ENCODE data around the gene NDC80. TPM values are rescaled to one million over a fixed set of nuclear protein-coding genes. Genes with fewer than 3 reads are reported as not detected.

NDC80 gene
- 4.5 and 45.1 TPM in 2 replicates for total RNA-seq

DNA sequence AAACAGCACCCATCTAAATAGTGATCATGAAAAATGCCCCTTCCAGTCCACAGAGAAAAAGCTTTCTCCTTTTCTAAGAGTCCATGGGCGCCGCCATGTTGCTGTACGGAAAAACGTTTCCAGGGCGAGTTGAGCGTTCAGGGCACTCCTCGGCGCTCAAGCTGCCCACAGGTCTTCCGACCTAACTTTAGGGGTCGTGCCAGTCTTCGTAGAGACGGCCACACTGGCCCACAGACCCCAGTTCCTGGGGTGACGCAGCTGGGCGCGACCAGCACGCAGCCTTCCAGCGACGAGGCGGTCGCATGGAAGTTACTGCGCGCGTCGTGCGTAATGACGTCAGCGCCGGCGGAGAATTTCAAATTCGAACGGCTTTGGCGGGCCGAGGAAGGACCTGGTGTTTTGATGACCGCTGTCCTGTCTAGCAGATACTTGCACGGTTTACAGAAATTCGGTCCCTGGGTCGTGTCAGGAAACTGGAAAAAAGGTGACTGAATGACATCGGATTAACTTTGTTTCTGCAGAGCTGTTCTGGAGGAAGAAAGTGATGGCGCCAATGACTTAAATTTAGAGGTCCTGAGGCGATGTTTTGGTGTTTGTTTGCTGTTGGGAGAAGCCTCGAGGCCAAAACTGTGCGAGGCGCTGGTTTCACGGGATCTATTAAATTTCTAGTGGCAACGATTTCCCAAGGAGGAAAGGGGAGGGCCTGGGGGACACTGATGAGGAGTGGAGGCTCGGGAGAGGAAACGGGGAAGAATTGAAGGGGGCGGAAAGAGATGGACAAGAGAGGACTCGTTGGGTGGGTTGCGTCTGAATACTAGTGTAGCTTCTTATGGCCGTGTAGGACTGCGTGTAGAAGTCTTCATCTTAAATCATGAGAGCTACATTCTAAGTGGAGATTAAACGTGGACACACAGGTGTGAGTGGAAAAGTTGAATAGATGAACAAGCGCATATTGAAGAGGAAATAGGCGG, at the start of gene NDC80, which contains the start of gene METTL4:
Gene NDC80 (plus strand): TSS at position 358 of the 971 bp plus-strand sequence. CDS start 1,429 bp downstream, outside the sequence.
Gene METTL4 (minus strand): TSS at position 306 of the 971 bp plus-strand sequence. CDS start 4,289 bp downstream, outside the sequence.

DNA sequence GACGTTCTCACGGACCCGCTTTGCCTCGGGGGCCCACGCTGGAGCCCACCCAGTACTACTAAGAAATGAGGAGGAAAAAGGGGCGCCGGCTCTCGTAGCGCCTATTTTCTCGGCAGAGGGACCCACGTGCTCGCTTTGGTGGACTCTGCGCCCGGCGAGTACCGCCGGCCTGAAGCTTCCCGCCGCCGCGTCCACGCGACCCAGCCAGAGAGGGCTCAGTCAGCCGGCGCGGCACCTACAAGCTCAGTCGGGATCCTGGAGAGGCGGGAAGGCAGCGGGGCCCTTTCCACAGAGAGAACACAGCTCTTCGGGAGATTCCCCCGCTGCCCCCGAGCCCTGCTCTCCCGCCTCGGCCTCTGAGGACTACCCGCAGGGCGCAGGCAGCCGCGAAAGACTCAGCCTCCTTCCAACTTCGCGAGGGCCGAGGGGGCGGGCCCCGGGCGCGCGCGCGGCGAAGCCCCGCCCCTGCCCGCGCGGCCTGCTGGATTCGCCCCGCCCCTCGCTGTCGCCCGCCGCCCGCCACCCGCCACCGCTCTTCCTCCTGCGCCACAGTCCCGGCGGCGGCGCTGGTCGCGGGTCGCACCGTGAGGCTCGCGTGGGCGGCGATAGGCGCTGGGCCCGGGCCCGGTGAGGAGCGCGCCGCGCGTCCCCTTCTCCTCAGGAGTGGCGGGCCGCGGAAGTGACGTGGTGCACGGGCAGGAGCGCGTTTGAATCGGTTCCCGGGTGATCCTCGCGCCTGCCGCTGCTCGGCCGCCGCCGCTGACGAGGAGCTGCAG, 84.0 kb downstream of the NDC80 start, which contains the start of gene SMCHD1:
Gene SMCHD1 (plus strand): TSS at position 549 of the 776 bp plus-strand sequence. CDS start 350 bp downstream, outside the sequence.

Other genes with a start within 250 kb of the NDC80 start
- 5.4 and 8.8 TPM in 2 replicates for gene METTL4, start 52 bp upstream of the NDC80 start, total RNA-seq
- gene SMCHD1, start 84.2 kb downstream of the NDC80 start, total RNA-seq = 70.8 and 72.9 TPM in 2 replicates